GM18498 (cell line): Measurements from ENCODE around the gene LRRC51.

Experiments
- ATAC-seq: cut with Tn5 transposase; IDR thresholded peaks from one replicate; pipeline ENCODE4 v1.9.1; 2021; ENCODE audit warnings: mild to moderate bottlenecking, moderate library complexity; ENCODE audit not compliant: unreplicated experiment

Gene LRRC51

DNA sequence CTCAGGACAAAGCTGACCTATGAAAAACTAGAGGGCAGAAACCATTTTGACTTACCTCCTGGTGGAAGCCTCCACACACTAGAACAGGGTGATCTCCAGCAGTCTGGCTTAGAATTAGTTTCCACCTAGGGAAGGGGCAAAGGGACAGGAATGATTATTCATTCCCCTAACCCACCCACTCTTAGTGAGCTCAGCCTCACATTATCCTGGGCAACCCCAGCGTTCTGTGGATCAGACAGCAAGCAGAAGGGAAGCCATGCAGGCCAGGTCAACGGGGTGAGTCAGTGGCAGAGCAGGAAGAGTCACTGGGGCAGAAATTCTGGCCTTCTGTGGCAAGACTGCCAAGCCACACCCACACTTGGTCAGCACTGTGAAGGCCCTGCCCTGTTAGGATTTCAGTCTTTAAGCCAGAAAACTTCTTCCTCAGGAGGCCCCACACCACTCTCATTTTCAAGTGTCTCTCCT is 10.8 kb upstream of the LRRC51 start:
- ATAC-seq: peak; percentile 67

DNA sequence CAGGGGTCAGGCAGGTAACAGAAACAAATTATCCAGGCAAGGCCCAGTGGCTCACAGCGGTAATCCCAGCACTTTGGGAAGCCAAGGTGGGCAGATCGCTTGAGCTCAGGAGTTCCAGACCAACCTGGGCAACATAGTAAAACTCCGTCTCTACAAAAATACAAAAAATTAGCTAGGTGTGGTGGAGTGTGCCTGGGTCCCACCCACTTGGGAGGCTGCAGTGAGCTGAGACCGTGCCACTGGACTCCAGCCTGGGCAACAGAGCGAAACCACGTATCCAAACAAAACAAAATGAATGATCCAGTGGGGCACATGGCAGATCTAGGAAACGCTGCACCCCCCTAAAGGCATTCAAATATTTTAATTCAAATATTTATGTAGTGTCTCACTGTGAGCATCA is 10.2 kb upstream of the LRRC51 start:
- ATAC-seq: no peak

DNA sequence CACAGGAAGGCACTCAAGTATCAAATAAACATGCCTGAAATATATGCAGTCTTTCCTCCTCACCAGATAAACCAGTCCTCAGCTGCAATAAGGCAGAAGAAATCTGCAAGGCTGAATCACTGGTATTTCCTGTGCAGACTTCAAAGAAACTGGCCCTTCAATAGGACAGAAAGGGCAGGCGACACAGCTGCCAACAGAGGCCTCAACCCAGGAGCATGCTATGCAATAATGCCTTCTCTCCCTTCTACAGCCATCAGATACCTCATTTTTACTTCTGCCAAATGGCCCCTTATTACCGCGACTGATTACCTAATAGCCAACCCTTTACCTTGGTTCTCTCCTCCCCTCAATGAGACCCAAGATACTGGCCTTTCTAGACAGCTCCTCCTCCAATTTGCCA is 8.3 kb upstream of the LRRC51 start:
- no peak for ATAC-seq

DNA sequence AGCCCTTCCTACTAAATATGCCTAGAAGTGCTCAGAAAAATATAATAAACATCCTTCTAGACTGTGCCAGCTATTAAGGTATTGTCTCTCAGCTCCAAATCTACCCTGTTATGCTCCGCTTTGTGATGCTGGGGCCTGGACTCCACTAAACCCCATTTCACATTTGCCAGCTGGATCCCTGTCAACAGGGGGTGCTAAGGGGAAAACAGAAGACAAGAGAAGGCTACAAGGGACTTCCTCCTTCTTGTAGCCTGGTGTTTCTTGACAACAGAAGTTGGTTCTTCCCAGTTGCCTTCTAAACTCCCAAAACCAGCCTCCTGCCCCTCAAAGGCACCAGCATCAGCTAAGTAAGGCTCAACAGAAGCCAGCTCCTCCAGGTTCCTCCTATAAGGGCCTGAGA is 5.5 kb upstream of the LRRC51 start:
- ATAC-seq: no peak

DNA sequence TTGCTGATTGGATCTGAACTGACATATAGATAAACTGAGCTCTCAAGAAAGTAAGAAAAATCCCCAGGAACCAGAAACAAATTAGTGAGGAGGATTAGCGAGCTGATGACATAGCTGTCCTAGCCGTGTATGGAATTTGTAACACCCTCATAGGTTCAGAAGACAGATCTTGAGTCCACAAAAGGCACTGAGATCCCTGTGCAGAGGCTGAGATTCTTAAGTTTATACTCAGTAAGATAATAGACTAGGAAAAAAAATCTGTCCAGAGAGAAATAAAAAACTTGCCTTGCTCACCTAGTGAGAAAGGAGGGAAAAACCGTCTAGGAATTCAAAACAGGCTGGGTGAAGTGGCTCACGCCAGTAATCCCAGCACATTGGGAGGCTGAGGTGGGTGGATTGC is 4.9 kb upstream of the LRRC51 start:
- ATAC-seq: no peak

DNA sequence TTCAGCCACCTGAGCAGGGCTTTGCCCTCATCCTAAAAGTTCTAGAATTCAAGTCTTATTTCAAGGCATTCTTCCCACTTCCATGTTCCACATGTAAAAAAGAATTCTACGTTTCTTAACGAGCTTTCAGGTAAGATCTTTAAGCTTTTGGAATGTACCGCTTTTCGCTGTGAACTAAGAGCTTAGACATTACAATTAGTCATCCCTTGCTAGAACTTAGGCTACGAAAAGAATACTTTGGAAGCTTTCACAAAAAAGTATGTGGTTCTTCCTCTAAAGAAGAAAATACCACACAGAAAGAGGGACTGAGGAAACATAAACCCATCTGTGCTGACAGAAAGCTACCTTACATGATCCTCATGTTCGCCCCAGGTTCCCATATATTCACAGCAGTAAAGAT is 2.2 kb upstream of the LRRC51 start:
- ATAC-seq: no peak

DNA sequence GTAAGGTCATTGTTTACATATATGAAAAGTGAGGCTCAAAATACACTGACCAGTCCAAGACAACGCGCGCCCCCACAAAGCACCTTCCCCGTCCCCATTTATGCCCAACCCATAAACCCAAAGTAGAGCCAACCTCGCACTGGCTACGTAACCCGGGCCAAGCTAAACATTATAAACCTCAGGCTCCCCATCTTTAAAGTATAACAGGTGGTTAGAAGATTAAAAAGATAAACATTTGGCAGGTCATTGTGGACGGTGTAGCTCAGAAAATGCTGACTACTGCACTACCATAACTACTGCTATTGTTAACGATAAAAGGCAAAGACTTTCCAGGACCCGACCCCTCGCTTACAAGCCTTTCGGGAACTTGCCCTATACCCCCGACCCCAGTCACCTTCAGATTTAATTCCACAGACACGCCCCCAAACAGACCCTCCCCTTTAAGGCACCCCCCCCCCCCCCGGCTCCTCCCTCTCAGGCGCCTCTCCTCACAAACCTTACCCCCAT is 778 bp upstream of the LRRC51 start:
- ATAC-seq: no peak

DNA sequence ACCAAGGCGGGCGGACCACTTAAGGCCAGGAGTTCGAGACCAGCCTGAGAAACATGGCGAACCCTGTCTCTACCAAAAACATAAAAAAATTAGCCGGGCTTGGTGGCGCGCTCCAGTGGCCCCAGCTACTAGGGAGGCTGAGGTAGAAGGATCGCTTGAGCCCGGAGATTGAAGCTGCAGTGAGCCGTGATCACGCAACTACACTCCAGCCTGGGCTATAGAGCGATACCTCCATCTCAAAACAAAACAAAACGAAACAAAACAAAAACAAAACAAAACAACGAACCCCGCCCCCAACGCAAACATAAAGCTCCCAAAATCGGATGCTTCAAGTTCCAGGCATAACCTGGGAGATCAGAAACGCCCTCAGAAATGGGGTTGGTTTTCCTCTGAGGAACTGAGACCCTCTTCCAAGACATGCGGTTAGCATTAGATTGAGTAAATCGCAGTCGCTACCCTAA is 564 bp downstream of the LRRC51 start:
- no peak for ATAC-seq

DNA sequence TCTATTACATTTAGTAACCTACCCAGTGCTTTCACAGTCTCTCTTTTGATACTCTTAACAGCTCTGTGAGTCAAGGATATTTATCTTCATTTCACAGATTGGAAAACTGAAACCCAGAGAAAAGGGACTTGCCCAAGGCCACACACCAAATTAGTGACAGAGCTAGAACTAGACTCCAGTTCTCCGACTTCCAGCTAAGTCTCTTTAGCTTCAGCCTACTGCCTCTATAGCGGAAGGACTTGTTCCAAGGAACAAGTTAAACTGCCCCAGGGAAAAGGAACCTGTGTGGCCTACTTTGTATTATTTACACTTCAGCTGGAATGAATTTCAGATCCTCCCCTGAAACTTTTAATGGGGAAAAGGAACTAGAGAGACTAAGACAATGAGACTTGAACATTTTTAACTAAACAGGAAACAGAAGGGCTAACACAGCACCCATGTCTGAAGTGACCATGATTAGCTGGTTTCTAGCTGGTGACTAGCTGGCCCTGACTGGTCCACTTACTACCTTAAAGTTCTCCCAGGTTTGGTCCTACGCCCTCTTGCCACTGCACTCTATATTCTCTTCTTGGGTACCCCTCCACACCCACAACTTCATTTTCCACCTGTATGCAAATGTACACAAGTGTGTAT is 1.3 kb downstream of the LRRC51 start:
- no peak for ATAC-seq

DNA sequence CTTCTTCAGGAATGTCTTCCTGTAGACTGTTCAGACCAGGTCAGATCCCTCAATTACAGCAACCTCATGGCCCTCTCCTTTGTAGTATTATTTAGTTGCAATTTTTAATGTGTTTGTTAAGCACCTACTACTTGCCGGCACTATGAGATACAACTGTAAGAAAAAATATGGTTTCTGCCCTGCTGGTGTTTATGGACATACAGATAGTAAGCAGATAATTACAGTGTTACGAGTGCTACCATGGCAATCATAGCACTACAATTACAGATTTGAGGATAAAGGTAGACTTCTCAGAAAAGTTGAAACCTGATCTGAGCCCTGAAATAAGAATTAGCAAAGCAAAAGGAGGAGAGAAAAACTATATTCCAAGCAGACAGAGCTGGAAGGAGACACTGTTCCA is 2.8 kb downstream of the LRRC51 start:
- no peak for ATAC-seq

DNA sequence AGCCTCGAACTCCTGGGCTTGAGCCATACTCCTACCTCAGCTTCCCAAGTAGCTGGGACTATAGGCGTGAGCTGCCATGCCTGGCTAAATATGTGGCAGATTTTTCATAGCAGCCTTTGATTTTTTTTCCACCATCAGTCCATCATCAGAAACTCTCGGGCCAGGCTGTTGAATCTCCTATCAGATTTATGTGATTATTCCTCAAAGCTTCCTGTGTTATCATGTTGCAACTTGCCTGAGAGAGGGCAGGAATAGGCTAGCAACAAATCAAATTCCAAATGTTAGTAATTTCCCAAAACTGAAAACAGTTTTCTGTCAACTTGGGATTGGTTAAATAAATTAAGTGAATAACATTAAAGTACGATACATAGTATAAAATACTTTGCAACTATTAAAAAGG is 3.4 kb downstream of the LRRC51 start:
- no peak for ATAC-seq

DNA sequence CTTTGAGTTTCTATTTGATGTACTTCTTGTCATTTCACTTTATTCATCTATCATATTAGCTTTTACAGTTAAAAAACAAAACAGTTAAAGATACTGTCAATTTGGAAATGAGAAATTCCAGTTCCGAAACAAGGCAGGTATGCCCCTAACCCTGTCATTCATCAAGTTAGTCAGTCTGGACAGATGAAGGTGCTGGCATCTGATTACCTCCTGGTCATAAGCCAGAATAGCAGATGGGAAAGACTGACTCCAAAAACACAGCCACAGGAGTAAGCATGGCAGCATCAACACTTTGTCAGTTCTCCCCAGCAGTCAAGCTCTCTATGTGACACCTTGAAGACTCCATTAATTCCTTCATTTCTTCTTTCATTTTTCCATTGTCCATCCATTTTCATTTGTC is 4.3 kb downstream of the LRRC51 start:
- ATAC-seq: no peak

DNA sequence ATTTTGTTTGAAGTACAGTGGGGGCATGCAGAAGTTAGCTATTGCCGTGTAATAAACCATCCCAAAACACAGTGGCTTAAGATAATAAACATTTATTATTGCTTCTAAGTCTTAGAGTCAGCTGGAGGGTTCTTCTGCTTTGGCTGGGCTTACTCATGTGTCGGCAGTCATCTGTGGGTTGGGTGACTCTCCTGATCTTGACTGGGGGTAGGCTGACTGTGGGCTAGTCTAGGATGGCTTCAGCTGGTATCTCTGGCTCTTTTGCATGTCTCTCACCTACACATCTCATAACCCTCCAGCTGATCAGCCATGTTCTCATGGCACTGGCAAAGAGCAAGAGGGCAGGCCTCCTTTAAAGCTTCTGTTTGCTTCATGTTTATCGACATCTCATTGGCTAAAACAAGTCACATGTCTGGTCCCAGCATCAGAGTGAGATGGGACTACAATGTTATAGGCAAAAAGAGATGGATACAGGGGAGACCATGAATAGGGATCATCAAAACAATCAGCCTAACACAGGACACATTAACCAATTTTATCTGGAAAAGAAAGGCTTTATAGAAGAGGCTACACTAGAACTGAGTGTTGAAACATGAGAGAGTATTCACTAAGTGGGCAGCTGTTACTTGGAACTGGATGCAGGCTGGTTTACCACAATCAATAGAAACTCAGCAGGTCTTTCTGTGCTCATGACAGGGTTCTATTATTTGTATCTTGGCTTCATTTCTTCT is 5.1 kb downstream of the LRRC51 start:
- ATAC-seq: no peak

DNA sequence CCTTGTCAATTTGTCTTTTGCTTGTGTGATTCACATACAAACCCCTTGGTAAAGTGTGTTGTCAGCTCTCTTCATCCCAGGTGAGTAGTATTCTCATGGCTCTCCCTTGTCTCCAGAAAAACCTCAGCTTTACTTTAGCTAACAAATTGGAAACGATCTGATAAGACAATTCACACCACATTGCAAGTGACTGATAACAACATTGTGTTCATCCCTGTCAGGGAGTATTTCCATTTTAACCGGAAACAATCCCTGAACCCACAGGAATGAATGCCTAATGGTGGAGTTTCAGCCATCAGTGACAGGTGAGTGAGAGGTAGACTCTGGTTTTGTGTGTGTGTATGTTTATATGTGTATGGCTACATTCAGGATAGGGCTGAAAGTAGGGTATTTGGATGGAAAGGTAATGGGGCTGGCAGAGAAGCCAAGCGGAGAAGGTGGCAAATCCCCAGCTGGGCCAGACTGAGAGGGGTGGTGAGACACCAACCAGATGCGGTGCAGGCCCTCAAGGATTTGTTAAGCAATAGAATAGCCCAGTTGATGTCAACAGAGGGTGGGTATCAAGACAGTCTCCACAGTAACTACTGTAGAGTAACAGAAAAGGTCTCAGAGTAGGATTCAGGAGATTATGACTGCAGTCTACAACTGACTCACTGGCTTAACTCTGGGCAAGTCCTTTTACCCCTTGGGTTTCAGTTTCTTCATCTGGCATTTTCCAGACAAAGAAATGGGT is 7.6 kb downstream of the LRRC51 start:
- no peak for ATAC-seq

DNA sequence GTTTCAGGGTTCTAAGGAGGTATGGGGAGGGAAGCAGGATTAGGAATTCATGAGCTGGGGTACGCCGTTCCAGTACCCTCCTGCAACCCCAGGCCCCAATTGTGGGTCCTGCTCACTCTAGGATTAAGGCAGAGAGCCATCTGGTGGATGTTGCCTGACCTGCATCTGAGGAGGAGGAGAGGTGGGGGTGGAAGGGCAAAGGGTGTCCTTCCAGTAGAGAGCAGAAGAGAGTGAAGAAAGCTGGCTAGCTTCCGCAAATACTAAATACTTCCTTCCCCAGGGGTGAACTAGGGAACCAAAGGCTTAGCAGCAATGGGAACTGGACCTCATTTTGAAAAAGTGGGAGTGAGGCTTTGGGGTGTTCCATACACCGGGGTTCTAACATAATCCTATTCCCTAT is 10.6 kb downstream of the LRRC51 start:
- ATAC-seq: no peak

DNA sequence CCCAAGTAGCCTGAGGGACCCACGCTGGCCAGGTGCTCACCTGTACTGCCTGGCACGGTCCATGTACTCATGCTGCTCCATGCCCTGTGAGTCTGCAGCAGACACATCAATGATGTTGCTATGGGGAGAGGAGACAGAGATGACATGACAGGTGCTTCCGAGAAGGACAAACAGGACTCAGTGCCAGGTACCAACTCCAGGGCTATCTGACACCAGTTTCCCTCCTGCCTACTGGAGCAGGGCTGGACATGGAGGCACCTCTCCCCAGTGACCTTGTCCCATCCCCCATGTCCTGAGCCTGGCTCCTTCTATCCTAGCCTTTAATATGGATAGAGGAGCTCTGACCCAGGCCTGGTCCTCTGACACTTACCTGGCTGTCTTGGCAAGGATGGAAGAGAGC is 18.1 kb downstream of the LRRC51 start:
- ATAC-seq: no peak

DNA sequence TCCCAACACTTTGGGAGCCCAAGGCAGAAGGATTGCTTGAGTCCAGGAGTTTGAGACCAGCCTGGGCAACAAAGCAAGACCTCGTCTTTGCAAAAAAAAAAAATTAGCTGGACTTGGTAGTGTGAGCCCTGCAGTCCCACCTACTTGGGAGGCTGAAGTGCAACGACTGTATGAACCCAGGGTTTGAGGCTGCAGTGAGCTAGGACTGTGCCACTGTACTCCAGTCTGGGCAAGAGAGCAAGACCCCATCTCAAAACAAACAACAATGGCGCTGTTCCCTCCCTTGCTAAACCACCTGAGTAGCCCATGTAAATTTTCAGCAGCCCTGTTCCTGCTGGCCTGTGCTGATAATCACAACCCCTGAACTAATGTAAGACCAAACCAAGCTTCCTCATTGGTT is 19.4 kb downstream of the LRRC51 start:
- ATAC-seq: no peak

DNA sequence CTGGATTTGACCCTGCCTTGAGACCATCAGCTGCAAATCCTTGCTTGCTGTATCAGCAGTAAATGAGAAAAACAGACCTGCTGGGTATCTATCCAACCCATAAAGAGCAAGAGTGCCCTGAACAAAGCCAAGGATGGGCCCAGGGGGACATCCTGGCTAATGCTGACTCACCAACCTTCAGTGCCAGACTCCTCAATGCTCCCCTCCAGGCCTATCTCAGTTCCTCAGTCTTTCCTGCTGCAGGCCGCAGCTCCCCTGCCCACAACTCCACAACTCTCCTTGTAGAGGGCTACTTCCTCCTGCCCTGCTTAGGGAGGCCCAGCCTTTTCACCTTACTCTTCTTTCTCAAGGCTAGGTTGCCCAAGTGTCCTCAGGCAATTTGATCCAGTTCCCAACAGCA is 19.8 kb downstream of the LRRC51 start:
- no peak for ATAC-seq

DNA sequence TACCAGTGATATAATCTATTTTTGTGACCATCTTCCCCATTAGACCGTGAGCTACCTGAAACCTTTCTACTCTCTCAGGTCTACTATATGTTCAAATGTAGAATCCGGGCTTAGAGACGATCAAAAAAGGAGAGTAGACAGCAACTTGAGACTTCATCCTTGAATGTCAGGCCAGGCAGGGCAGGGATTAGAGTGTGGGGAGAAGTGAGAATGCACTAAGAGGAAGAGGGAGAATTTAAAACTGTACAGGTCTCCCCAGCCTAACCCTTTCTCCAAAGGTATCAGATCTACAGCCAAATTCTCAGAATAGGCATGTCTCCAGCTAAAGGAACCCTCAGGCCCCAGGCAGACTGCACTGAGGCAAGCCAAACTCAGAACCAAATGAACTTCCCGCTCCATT is 21.5 kb downstream of the LRRC51 start:
- ATAC-seq: no peak

DNA sequence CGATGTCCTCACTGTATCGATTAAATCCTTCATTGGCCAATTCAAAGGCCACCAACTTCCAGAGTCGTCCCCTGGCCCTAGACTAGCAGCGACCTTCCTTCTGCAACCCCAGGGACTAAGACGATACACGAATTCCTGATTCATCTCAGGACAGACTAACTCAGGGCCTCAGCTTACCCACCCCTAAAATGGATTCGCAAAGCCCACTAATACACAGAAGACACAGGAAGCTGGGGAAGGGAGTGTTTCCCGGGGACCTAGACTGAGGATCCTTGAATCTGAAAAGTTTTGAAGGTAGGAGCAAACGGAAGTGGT is 21.9 kb downstream of the LRRC51 start:
- ATAC-seq: no peak

DNA sequence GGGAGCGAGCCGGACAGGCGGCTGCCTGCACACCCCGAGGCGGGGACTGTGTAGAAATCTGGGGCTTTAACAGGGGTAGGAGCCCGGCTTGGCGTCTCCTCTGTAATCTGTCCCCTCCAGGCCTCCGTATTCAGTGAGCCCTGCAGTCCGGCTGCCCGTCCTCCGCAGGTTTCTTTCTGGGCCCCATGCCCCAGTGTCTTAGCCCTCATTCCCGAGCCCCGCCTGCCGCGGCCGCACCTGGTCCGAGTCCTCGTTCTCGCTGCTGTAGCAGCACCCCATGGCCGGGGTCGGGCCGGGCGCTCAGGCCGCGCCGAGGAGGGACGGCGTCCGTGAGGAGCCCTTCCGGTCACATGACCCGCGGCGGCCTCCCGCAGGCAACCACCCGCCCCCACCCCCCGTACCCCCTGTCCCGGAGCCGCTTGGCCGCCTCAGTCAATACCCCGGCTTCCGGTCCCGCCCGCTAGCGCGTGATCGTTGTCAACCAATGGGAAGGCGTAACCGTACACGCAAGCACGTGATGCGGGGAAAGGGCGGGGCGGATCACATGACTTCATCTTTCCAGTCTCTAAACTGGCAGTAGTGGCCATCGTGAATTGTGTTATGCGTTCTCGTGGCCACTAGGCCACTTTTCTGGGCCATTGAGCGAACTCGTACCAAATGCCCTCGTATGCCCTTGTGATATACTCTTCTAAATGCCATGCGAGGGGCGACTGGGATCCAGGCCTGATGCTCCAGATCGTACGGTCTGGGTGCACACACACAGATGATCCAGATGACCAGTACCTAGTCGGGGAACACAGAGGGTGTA is 22.5 kb downstream of the LRRC51 start, which contains the start of gene LAMTOR1:
LAMTOR1 (minus strand) TSS at position 352 of the 808 bp plus-strand sequence; CDS start at position 279, 73 bp downstream.
- peak; percentile 91 for ATAC-seq
